Skin of body (tissue), 2 donors: Measurements from ENCODE around the gene SLC44A5. TPM values are rescaled to one million over a fixed set of nuclear protein-coding genes. Genes with fewer than 3 reads are reported as not detected.
"Not testable (repeated sequence)": the region's sequence is repeated elsewhere in the genome, so short reads cannot be mapped to it uniquely, and the experiment has no call there.

ENCODE experiments used
- DNase-seq: peaks from one replicate; lab custom pipeline; 2025; lab: John Stamatoyannopoulos, UW
- total RNA-seq: library from RNA; depleted of rRNA; stranded (reverse); fragments of >200 nt; gene quantifications from one replicate; pipeline ENCODE4 v1.2.3, GENCODE V29; 2014

SLC44A5 gene
- total RNA-seq, 1 donor from 2014 or later: 0.89 TPM

DNA sequence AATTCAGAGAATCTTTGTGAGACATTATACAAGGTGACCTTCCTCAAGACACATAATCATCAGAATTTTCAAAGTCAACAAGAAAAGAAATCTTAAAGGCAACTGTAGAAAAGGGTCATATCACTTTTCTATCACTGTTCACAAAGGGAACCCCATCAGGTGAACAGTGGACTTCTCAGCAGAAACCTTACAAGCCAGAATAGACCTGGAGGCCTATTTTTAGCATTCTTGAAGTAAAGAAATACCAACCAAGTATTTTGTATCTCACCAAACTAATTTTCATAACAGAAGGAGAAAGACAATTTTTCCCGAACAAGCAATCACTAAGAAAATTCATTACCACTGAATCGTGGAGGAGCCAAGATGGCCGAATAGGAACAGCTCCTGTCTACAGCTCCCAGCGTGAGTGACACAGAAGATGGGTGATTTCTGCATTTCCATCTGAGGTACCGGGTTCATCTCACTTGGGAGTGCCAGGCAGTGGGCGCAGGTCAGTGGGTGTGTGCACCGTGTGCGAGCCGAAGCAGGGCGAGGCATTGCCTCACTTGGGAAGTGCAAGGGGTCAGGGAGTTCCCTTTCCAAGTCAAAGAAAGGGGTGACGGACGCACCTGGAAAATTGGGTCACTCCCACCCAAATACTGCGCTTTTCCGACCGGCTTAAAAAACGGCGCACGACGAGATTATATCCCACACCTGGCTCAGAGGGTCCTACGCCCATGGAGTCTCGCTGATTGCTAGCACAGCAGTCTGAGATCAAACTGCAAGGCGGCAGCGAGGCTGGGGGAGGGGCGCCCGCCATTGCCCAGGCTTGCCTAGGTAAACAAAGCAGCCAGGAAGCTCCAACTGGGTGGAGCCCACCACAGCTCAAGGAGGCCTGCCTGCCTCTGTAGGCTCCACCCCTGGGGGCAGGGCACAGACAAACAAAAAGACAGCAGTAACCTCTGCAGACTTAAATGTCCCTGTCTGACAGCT is 235.2 kb downstream of the SLC44A5 start:
- not testable (repeated sequence) for DNase-seq

DNA sequence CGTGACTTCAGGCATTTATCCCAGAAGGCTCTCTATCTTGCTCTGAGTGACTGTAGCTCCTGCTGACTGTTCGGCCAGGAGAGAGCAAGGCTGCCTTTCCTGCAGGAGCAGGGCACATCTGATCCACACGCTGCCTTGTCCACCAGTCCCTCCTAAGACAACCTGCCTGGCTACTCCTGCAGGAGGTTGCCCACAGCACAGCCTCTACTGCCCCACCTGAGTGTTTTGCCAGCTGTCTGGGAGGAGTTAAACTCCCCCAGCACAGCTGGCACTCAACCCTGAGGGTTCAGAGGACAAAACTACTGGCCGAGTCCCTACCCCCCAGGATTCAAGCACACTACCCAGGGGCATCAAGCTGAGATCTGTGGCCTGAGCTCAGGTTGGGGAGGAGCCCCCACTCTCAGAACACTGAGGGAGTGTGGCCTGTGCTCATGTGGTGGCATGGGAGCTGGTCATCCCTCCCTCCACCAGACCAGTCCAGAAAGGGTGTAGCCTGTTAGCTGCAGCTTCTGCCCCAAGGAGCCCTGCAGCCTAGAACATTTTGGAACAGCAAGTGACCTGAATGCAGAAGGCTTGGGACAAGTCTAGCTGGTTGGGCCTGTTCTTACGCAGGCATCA is 237.3 kb downstream of the SLC44A5 start:
- no peak for DNase-seq

DNA sequence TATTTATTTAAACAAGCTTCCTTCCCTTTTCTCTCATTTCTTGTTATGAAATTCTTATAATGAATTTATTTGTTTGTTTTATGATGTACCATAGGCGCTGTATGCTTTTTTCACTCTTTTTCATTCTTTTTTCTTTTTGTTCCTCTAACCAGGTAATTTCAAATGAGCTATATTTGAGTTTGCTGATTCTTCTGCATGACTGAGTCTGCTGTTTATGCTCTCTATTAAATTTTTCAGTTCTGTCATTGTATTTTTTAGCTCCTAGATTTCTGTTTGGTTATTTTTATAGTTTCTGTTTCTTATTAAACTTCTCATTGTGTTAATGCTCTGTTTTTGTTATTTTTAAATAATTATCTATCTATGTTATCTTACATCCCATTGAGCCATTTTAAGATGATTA is 244.3 kb downstream of the SLC44A5 start:
- DNase-seq: no peak

DNA sequence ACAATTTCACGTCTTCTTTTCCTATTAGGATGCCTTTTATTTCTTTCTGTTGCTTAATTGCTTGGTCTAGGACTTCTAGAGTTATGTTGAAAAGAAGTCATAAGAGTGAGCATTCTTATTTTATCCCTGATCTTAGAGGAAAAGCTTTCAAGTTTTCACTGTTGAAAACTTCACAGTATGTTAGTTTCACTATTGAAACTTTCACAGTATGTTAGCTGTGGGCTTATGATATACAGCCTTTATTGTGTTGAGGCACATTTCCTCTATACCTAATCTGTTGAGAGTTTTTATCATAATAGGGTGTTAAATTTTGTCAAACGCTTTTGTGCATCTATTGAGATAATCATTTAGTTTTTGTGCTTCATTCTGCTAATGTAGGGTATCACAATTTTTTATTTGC is 249.7 kb downstream of the SLC44A5 start:
- no peak for DNase-seq

DNA sequence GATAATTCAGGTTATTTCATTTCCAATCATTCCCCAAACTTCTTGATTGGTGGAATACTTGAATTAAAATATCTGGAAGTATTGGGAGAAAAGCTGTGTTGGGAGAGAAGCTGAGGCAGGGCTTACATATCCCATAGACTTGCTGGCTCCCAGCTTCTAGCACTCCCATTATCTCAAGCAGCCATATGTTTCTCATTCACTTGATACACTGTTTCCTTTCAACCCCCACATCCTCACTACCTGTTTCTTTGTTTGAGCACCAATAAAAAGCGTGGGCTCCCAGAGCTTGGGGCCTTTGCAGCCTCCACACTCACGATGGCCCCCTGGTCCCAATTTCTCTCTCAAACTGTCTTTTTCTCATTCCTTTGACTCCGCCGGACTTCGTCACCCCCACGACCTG is 256.6 kb downstream of the SLC44A5 start:
- DNase-seq: not testable (repeated sequence)

DNA sequence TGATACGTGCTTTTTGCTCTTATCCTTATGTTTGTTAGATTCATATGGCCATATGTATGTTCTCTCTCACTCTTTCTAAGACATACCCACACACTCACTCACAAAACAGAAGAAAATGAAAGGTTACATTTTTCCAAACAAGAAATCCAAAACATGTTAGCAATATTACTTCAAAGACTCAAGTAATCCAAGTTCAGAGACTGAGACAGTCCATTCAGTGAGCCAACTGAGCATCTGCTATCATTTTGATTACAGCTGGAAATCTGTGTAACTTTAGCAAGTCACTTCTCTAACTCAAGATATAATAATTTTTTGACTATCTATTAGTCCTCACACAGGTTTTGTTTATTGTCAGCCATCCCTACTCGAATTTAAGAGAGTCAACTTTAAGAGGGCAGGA is 257.9 kb downstream of the SLC44A5 start:
- DNase-seq: no peak

DNA sequence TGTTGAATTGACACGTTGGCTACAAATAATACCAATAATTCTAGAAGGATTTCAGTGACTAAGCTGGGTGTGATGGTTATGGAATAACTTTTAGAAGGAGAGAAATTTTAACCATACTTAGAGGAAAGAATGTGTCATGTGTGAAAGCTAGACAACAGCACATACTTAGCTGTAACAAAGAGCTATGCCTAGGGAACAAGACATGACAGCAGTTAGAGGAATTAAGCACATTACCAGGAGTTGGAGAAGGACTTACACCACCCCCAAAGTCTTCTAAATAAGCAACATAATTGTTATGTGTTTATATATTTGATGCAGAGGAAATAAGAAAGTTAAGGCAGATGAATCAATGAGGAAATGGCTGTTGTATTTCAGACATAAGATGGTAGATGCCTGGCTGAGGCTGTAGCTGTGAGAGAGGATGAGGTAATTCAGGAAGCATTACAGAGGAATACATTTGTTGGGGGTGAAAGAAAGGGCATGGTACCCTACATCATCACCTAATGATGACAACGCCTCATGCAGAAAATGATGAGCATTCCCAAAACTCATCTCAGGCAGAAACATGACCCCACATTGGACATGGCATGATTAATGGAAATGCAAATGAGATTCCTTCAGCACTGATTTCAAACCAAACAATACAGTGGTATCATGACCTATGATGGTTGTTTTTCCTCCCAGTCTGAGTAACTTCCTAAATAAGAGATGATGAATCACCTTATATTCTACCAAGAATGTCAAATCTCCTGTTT is 265.2 kb downstream of the SLC44A5 start:
- no peak for DNase-seq

DNA sequence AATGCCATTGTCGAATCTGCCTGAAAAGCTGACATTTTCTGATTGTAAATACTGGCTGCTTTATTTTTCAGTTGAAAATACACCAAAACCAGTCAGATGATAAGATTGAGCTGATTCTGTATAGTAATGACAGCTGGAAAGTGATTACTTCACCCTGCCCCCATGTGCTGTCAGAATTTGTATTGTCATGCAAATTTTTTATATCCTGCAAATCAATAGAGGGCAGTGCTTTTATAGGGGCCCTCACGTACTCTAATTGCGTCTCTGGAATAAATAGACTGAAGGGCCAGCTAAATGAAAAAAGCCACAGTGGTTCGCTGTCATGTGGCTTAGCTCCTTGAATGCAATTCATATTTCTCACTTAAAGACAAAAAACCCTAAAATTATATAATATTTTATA is 268.1 kb downstream of the SLC44A5 start:
- DNase-seq: no peak

DNA sequence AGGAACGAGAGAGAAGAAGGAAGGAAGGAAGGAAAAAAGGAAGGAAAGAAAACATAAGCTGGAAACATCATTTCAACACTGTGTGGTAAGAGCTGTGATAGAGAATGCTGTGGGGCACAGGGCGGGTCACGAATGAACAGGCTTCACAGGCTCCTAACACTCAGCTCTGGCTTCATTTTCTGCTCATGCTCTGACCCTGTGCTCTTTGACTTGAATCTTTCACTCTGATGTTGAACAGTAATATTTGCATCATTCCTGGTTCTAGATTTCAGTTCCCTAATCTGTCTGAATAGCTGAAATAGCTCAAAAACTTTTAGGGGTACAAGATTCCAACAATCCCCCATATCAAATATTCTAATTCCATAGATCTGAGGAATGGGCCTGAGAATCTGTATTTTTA is 269.4 kb downstream of the SLC44A5 start:
- no peak for DNase-seq

DNA sequence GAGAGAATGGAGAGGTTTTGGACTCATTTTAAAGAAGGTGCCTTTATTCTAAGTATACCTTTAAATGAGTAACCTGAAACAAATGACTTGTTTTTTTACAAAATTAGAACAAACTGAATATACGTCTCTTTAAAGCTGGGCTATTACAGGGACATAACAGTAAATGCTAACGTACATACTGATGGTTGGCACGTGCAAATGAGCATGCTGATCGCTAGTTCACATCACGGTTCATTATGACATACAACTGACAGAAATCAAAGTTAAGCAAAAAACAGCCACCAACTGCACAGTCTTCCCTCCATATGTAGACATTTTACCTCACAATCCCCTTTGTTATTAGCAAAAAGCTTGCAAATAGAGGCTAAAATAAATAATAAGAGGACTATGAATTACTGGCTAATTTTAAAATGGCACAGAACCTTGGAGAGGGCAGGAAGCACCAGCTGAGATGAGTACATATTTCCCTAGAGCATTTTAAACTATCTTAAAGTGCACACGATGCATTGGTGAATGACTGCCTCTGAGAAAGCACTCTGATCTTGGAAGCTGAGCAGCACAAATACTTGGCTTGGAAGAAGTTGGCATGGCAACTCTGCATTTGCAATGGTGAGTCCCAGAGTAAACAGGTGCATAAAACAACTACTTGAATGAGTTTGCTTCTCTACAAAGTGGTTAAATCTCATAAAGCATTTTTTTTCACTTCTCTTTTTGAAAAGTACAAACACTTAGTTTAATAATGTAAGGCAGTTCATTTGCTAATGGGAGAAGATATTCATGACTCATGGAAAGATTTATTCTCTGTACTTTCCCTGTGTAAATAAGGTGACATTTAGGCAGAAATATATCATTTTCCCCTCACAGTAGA is 272.1 kb downstream of the SLC44A5 start:
- no peak for DNase-seq

DNA sequence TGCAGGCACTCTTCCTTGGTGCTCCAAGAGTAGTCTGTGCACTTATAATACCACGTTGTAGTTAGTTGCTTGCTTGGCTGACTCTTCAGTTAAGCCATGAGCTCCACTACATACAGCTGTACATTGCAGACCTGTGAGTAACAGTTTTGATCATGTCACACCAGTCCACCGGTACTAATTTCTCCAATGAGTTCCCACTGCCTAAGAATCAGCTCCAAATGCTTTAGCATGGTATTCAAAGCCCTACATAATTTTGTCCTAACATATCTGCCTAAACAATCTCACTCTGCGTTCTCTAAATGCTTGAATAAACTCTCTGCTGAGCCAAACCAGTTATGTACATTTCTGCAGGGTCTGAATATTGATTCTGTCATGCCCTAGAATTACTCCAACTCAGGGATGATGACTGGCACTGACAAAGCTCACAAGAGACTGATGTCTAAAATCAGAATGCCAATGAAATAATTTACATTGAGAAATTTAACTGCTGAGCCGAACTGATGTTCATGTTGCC is 276.0 kb downstream of the SLC44A5 start:
- DNase-seq: no peak

DNA sequence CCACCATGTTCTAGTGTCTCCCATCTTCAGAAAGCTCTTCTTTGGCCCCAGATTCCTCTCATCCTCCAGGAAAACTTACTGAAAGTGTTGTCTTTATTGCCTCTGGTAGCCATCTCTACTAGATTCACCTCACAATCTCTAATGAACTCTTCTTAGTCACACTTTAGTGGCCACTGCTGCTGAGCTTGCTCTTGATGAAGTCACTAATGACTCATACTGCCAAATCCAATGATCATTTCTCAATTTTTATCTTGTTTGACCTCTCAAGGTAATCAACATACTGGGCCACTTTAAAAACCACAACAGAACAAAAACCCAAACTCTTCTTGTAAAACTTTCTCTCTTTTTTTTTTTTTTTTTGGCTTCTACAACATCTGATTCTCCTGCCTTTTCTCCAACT is 280.3 kb downstream of the SLC44A5 start:
- no peak for DNase-seq

DNA sequence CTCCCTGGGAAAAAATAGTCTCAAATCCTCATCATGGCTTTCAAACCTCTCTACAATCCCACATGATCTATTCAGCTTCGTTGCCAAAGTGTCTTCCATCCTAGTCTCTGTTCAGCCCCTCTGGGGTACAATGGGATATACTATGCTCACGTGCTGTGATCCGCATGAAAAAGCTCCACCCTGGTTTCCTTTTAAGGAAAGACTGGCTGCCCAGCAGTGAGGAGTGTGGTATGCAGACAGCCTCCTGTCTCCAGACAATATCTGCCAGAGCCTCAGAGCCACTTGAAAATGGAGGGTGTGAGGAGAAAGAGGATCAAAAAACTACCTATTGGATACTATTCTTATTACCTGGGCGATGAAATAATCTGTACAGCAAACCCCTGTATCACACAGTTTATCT is 282.2 kb downstream of the SLC44A5 start:
- no peak for DNase-seq

DNA sequence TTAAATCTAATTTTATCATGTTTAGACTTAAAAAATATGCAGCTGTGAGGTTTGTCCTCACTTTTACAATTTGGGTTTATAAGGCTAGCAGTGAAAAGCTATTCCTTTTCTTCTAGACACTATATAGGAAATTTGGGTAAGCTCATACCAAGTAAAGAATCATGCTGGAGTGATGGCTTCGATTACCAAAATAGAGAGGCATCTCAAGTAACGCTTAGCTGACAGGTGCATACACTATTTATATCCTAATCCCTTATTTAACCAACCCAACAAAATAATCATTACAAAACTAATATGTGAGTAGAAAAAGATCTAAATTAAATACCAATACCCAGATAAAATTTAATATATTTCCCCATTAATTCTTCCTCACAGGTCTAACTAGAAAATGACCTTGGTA is 283.5 kb downstream of the SLC44A5 start:
- no peak for DNase-seq

DNA sequence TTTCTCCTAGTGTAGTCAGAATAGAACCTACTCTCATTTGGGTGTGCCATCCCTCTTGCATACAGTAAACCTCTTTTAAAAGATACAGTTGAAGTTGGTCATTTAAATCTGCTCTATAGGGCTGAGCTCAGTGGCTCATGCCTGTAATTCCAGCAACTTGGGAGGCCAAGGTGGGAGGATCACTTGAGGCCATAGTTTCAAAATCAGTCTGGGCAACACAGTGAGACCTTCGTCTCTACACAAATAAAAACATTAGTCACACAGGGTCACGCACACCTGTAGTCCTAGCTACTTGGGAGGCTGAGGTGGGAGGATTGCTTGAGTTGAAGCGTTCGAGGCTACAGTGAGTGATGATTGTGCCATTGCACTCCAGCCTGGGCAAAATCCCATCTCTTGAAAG is 292.9 kb downstream of the SLC44A5 start:
- no peak for DNase-seq

DNA sequence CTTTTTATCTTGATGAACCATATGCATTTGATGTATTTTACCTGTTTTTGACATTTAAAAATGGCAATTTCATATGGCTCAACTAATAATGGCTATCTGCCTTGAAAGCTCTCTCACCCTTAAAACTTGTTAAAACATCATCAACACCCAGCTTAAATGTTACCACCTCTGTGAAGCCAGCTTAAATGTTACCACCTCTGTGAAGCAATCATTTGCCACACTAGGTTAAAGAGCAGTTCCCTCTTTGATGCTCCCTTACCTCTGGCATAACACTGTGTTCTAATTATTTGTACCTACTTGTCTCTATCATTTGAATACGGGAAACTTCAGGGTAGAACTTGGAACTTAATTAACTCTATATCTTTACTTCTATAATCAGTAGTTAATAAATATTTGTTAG is 294.7 kb downstream of the SLC44A5 start:
- no peak for DNase-seq

DNA sequence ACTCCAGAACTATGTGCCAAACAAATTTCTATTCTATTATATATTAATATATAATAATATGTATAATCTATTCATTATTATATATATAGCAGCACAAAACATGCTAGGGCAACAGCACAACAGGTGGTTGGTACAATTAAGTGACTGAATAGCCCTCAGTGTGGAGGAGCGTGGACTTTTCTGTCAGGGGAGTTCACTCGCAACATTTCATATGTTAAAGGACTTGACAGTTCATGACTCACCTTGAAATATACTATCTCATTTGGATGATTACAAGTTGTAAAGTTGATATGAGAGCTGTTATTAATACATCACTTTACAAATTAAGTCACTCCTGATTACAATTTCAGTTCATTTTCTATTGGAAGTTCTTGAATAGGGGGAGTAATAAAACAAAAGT is 298.3 kb downstream of the SLC44A5 start:
- DNase-seq: no peak

DNA sequence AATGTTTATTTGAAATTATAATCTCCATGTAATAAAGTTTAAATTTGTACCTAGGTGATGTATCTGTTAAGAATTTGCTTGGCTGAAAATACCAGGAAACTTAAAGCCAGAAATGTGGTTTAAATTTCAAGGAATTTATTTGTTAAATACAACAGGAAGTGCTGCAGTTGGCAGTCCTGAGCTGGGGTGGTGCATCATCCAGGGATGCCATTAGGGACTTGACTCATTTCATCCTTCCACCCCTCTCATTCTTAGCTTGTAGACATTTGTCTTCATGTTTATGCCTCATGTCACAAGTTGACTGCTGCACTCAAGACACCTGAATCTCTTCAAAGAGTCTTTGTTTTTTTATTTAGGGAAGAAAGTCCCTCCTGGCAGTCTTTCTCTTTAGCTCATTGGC is 300.8 kb downstream of the SLC44A5 start:
- DNase-seq: no peak

DNA sequence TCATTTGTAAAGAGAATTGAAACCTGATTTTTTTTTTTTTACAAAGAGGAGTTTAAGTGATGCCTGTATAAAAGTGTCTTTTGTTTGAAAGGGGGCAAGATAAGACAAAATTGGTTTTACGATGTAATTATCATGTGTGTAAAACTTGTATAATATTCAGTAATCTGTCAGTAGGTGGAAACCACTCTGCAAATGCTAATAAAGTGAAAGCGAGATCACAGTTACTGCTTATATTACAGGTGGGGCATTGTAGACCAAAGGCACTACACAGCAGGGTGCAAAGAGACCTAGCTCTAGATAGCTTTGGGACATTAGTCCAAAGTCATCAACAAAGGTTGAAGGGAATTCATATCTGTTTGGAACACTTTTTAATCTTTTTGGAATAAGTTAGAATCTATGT is 302.5 kb downstream of the SLC44A5 start:
- DNase-seq: no peak

DNA sequence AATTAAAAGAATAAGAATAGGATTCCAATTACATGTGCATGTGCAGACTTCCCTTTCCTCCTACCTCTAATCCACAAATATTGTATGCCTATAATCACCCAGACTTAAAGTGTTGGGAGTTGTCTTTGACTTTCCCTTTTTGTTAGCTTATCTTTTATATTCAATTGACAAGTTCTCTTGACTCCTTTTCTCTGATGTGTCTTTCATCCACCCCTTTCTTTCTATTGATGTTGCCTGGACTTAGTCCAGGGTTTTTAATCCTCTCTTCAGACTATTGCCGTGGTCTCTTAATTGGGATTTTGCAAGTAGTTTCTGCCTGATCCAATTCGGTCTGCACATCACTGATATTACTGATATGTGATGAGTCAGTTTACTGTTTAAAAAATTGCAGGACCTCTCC is 305.9 kb downstream of the SLC44A5 start:
- no peak for DNase-seq

DNA sequence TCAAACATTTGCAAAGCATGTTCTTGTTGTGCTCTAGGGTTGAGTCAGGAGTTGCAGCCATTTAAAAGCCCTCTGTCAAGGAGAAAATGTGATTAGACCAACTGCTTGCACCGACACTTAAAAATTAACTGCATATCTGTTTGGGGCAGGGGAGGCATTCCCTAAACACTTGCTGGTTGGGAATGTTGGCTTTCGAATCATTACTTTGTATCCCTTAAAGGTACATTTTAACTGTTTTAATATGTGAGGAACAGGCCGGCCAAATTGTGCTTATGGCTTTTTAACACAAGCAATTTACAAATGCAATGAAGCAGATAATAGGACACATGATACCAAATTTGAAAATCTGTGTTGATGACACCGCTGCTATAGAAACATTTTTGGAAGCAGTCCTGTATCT is 317.6 kb downstream of the SLC44A5 start:
- DNase-seq: no peak
